Upper lobe of left lung (tissue), 4 donors: ENCODE measurements around the gene FCGR1A.
"Not testable (repeated sequence)": the region's sequence is repeated elsewhere in the genome, so short reads cannot be mapped to it uniquely, and the experiment has no call there.

Source experiments
- POLR2AphosphoS5 ChIP-seq, 2 donors: sonication (generic); formaldehyde crosslinking; IDR thresholded peaks; one replicate each; pipeline ENCODE4 v1.5.1; 2017; ENCODE audit warnings: antibody characterized with exemption in 2 of 2
- TF ChIP-seq, protein P1 (sequence below), 6 experiments: fragments of 450-650 bp in 4 of 6; fragments of 200-600 bp in 2 of 6; sonication (generic) in 2 of 6; IDR thresholded peaks; one replicate each; pipeline ENCODE4 v1.5.1; 2016 to 2019; ENCODE audit warnings: antibody characterized with exemption in 6 of 6

DNA sequence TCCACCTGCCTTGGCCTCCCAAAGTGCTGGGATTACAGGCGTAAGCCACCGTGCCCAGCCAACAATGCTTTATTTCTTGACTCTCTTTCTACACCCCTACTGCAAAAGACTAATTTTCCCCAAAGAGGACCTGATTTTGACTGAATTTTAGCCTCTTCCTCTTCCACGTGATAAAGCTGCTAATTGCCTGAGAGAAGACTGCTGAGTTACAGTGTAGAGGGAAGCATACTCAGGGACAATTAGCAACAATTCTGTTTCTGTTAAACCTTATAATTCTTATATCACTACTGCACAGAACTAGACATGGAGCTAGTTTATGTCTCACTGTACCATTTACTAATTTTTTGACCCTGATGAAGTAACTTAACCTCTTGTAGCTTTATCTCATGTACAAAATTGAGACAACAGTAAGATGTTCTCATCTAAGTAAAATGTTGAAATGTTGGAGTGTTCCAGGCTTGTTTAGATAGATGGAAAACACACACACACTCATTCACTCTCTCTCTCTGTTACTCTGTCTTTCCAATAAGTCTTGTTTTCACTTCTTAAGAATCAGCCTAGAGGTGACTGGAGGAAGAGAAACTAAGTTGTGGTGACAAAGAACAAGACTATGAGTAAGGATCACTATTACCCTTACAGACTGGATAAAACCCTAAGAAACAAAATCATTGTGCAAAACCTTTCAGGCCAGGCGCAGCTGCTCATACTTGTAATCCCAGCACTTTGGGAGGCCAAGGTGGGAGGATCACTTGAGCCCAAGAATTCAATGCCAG is 10.7 kb upstream of the FCGR1A start:
- not testable (repeated sequence) for TF ChIP-seq POLR2AphosphoS5 (IDR thresholded peaks at IDR 0.05)
- TF ChIP-seq, protein P1, sequence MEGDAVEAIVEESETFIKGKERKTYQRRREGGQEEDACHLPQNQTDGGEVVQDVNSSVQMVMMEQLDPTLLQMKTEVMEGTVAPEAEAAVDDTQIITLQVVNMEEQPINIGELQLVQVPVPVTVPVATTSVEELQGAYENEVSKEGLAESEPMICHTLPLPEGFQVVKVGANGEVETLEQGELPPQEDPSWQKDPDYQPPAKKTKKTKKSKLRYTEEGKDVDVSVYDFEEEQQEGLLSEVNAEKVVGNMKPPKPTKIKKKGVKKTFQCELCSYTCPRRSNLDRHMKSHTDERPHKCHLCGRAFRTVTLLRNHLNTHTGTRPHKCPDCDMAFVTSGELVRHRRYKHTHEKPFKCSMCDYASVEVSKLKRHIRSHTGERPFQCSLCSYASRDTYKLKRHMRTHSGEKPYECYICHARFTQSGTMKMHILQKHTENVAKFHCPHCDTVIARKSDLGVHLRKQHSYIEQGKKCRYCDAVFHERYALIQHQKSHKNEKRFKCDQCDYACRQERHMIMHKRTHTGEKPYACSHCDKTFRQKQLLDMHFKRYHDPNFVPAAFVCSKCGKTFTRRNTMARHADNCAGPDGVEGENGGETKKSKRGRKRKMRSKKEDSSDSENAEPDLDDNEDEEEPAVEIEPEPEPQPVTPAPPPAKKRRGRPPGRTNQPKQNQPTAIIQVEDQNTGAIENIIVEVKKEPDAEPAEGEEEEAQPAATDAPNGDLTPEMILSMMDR (IDR thresholded peaks at IDR 0.05): not testable (repeated sequence)
